ENCODE data around the gene SPATS2.

SPATS2 gene

DNA sequence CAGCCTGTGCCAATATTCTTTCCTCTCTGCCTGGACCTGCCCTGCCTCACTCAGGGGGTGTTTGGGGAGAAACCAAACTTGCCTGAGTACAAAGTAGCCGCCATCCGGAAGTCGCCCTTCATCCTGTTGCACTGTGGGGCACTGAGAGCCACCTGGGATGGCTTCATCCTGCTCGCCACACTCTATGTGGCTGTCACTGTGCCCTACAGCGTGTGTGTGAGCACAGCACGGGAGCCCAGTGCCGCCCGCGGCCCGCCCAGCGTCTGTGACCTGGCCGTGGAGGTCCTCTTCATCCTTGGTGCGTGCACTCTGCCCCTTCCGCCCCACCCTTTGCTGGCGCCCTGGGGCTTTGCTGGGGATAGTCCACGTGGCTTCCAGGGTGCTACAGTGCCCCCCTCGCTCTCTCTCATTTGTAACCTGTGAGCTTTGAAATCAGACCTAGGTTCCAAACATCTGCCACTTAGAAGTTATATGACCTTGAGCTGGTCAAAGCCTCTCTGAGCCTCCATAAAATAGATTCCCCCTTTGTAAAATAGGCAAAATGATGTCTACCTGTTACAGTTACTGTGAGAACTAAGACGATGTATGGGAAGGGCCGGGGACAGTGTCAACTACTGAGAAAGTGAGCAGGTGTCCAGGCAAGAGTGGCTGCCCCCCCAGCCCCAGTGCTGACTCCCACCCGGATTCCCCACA lies 176.1 kb downstream of the SPATS2 start:
- no peak for DNase-seq

DNA sequence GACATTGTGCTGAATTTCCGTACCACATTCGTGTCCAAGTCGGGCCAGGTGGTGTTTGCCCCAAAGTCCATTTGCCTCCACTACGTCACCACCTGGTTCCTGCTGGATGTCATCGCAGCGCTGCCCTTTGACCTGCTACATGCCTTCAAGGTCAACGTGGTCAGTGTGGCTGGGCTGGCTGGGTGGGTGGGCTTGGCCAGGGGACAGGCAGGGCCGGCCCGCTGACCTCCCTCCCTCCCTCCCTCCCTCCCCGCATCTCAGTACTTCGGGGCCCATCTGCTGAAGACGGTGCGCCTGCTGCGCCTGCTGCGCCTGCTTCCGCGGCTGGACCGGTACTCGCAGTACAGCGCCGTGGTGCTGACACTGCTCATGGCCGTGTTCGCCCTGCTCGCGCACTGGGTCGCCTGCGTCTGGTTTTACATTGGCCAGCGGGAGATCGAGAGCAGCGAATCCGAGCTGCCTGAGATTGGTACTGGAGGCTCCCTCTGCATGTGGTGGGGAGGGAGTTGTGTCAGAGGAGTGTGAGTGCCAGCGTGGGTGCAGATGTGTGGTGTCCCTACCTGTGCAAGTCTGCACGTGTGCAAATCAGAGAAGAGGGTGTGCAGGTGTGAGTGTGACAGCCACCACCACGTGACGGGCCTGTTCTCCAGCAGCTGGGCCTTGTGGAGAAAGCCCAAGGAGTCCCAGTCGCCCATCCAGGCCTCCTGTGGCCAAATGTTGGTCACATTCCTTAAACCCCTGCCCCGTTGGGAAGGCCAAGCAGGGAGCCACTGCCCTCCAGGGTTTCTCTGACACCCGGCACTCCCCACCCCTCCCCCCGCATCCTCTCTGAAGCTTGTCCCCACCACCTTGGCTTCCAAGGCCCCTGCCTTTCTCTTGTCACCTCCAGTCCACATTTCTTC lies 176.9 kb downstream of the SPATS2 start:
- DNase-seq = no peak

DNA sequence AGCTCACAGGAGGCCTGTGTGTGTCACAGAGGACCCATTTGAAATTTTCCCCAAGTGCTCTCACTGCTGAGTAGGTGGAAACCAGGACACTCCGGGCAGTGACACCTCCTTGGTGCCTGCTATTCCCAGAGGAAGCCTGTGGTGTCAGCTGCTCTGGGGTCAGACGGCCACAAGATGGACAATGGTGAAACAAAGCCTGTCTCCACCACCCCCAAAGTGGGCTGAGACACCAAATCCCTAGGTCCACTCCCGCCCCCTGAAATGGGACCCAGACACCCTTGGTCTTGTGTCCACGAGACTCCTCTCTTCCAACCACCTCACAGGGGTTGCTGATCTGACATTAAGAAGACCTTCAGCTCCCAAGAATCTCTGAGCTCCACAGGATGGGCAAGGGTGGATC lies 178.6 kb downstream of the SPATS2 start:
- DNase-seq = no peak

DNA sequence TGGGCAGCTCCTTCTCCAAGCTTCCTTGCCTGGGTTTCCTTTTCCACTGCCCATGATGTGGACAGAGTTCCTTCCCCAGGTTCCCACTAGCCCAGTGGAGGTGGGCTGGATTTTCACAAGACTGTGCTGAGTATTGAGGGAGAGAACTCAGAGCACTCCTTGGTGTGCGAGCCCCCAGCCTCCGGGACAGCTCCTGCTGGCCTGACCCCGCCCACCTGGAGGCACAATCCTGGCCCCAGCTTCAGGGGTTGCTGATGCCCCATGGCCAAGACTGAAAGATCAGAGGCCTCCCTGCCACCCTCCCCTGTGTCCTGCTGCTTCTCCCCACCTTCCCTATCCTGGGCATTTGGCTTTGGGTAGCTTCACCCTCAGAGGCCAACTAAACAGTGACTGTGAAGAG lies 179.2 kb downstream of the SPATS2 start:
- no peak for DNase-seq

DNA sequence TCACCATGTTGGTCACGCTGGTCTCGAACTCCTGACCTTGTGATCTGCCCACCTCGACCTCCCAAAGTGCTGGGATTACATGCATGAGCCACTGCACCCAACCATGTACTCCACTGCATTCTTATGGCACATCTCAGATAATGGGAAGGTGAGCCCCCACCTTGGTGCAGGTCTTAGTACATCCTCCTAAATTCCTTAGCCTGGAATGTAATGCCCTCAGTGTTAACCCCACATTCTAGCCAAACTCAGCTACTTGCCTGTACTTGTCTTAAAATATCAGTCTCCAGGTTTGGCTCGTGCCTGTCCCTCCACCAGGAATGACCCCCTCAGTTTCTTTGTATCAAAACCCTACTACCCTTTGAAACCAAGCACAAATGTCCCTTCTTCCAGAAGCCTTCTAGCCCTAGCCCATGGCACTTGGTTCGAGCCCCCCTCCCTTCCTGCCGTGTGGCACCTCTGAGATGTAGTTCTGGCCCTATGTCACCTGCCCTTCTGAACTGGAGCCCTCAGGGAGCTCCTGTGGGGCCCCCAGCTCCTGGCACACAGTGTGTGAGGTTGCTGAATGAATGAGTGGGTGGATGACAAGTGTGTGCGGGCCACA lies 179.9 kb downstream of the SPATS2 start:
- DNase-seq = no peak

DNA sequence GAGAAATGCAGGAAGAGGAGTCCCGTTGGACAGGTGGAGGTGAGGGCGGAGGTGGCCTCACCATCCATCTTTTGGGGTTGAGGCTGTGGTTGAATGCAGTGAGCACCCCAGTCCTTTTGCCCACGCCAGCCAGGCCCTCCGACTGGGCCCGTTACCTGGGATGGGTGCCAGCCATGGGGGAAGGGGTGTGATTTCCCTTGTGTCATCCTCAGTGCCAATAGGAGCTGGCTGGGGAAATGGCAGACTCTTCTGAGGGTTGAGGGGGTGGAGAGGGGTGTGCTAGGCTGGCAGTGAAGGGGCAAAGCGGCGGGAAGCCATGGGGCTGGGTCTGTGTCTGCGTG lies 181.2 kb downstream of the SPATS2 start:
- no peak for DNase-seq

DNA sequence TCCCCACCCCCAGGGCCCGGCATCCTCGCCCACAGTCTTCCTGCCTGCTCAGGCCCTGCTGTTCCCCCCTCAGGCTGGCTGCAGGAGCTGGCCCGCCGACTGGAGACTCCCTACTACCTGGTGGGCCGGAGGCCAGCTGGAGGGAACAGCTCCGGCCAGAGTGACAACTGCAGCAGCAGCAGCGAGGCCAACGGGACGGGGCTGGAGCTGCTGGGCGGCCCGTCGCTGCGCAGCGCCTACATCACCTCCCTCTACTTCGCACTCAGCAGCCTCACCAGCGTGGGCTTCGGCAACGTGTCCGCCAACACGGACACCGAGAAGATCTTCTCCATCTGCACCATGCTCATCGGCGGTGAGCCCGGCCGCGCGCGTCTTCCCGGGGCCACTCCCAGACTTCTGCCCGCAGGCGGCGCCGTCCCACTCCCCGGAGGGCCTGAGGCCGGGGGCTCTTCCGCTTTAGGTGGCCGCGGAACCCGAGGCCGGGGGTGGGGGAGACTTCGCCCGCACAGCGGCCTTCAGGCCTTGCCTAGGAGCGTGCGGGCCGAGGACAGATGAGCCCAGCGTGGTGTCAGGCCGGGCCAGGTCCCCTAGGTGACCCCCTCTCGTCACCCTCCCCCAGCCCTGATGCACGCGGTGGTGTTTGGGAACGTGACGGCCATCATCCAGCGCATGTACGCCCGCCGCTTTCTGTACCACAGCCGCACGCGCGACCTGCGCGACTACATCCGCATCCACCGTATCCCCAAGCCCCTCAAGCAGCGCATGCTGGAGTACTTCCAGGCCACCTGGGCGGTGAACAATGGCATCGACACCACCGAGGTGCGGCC lies 181.8 kb downstream of the SPATS2 start:
- DNase-seq = no peak

DNA sequence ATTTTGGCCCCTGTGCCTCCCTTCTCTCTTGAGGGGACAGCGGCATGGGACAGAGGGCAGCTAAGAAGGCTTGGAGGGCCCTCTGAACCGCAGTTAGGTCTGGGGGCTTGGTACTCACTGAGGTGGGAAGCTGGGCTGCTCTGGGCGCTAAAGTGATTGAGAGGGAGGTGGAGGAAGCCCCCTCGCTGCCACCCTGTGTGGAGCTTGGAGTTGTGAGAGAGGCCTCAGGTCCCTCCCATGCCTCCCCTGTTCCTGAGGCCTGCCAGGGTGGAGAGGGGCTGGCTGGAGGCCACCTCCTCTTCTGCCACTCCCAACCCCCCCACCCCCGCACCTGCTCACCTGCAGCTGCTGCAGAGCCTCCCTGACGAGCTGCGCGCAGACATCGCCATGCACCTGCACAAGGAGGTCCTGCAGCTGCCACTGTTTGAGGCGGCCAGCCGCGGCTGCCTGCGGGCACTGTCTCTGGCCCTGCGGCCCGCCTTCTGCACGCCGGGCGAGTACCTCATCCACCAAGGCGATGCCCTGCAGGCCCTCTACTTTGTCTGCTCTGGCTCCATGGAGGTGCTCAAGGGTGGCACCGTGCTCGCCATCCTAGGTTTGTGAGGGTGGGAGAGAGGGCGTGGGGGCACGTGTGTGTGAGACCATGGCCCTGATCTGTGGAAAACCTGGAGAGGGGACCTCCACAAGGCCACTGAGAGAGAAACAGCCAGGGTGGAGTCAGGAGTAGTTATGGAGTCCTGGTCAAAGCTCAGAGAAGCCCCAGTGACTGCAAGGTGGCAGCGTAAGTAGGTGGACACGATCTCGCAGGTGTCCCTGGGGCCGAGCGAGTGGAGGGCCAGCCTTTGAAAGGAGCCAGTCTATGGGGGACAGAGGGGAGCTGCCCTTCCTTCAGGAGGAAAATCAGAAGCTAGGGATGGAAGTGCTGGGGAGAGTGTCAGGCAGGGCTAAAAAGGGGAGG lies 182.8 kb downstream of the SPATS2 start:
- no peak for DNase-seq

DNA sequence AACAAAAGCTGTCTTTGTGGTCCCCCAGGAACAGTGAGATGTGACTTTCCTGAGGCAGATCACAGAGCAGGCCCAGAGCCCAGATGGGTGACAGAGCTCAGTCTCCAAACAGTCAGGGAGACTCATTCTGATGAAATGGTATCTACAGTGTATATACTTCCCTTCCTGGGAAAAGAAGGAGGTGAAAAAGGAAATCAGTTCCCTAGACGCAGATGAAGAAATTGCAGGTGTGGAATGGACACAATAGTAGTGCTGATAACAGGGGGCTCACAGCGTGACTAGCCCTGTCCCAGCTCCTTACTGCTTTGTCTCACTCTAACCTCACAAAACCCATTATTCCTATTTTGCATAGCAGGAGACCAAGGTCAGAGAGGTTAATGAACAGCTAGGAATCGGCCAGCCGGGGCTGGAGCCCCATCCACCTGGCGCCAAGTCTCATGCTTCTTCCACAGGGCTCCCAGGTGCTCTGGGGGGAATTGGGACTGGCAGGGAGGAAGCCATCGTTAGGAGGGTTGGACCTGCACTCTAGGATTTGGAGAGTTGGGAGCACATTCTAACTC lies 183.5 kb downstream of the SPATS2 start:
- DNase-seq = no peak

DNA sequence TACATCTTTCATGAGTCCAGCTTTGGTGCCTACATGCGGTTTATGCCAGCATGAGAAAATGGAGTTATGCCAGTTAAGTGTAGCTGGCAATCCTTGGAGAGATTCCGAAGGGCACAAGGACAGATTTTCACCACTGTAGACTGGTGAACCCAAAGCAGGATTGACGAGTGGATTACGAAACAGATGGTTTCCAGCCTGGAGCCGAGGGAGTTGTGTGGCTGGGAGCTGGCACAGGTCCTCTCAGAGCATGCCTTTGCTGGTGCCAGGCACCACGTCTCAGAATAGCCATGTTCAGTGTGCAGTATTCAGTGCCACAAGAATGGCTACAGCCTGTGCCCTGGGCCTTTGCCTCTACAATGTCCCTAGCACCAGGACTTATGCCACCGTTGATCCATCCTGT lies 184.8 kb downstream of the SPATS2 start:
- no peak for DNase-seq

DNA sequence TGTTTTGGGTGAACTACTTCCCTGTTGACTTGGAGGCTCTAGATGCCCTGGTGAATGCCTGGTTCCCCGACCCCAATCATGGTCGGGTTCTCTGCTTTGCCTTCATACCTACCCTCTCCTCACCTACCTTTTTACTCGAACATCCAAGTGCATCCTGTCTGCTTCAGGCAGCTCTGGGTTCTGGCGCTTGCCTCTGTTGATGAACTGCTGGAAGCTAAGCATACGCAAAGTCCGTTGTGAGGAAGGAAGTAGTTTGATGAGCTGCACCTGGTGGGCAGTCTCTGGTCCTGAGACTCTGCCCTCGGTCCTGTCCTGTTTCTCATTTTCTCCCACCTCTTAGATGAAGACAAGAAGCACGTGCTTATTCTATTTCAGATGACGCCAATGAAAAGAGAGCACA lies 185.2 kb downstream of the SPATS2 start:
- DNase-seq = no peak

DNA sequence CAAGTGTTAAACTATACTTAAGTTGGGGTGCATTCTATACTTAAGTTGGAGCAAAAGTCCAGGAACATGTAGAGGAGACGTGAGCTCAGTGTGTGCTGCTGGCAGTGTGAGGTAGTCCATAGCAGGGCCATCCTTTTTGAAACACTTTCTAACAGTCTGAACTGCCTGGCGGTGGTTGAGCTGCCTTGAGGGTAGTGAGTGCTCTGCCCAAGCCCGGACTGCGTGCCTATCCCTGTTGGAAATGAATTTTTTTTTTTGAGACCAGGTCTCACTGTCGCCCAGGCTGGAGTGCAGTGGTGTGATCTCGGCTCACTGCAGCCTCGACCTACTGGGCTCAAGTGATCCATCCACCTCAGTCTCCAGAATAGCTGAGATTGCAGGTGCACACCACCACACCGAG lies 185.6 kb downstream of the SPATS2 start:
- DNase-seq = no peak

DNA sequence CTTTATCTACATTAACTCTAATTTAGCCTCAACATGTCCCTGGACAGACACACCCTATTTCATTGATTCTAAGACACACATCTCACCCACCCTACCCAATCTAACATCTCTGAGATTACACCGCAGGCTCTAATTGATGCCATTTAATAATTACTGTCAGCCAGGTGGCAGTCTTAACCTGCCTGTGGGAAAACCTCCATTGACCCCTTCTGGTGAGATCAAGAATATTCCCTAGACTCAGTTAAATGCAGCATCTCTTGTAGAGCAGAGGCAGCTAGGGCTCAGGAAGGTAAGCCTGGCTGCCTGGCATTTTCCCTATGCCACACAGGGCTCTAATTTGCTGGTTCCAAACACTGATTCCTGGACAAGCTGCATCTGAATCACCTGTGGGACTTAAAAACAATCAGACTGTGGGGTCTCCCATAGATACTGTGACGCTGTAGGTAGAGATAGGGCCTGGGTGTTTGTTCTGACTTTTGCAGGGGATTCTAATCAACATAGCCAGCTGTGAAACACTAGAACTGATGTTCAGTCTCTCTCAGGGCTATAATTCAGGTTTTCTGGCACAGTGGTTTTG lies 186.3 kb downstream of the SPATS2 start:
- no peak for DNase-seq

DNA sequence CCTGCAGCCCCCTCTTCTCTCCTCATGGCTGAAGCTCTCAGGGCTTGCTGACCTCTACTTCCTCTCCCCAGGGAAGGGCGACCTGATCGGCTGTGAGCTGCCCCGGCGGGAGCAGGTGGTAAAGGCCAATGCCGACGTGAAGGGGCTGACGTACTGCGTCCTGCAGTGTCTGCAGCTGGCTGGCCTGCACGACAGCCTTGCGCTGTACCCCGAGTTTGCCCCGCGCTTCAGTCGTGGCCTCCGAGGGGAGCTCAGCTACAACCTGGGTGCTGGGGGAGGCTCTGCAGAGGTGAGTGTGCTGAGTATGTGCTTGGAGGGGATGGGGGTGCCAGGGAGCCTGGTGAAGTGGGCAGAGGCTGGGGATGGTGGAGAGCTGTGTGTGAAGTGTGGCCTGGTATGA lies 187.0 kb downstream of the SPATS2 start:
- no peak for DNase-seq

DNA sequence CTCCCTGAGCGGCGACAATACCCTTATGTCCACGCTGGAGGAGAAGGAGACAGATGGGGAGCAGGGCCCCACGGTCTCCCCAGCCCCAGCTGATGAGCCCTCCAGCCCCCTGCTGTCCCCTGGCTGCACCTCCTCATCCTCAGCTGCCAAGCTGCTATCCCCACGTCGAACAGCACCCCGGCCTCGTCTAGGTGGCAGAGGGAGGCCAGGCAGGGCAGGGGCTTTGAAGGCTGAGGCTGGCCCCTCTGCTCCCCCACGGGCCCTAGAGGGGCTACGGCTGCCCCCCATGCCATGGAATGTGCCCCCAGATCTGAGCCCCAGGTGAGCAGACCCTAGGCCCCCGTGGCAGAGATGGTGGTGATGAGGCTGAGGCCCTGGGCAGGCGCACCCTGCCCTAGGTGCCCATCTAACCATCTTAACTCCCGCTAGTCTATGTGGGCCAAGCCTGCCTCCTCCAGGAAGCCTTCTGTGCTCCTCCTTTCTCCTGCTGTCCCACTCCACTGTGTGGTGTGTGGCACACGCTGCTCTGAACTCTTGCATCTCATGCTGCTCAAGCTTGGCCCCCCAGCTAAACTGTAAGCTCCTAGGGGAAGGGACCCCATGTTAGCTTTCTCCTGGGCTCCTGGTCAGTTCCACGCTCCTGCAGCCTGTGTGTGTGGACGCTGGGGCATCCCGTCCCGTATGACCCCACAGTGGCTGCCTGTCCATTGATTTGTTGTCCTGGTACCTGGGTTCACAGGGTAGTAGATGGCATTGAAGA lies 188.5 kb downstream of the SPATS2 start:
- no peak for DNase-seq

DNA sequence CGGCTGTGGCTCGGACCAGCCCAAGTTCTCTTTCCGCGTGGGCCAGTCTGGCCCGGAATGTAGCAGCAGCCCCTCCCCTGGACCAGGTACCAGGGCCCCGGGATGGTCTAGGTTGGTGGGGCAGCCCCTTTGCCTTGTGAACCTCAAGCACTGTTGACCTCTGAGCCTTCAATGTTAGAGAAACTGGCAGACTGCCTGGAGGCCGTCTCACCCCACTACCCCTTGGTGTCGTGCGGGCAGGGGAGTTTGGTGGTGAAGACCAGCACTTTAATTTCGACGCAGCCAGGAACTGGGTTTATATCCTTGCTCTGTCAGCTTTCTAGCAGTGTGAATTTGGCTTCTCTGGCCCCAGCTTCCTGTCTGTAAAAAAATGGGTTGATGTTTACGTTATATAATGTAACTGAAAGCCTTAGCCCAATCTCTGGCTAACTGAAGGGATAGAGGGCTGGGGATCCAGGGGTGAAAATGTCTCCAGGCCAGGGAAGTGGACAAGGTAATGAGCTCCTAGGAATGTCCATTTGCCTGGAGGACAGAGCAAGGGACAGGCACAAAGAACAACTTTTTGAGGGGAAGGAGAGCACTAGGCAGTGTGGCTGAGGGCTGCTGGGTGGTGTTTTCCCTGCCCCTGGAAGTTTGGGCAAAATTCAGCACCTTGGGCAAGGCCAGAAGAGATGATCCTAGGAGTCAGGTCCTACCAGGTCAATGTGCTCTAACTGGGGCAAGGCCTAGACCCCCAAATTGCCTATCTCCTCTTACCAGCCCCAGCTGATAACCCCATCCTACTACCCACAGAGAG lies 189.3 kb downstream of the SPATS2 start:
- DNase-seq = no peak

DNA sequence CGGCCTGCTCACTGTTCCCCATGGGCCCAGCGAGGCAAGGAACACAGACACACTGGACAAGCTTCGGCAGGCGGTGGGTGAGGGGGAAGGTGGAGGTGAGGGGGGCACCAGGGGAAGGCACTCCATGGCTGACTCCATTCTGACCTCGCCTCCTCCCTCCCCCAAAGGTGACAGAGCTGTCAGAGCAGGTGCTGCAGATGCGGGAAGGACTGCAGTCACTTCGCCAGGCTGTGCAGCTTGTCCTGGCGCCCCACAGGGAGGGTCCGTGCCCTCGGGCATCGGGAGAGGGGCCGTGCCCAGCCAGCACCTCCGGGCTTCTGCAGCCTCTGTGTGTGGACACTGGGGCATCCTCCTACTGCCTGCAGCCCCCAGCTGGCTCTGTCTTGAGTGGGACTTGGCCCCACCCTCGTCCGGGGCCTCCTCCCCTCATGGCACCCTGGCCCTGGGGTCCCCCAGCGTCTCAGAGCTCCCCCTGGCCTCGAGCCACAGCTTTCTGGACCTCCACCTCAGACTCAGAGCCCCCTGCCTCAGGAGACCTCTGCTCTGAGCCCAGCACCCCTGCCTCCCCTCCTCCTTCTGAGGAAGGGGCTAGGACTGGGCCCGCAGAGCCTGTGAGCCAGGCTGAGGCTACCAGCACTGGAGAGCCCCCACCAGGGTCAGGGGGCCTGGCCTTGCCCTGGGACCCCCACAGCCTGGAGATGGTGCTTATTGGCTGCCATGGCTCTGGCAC lies 190.1 kb downstream of the SPATS2 start:
- DNase-seq = no peak

DNA sequence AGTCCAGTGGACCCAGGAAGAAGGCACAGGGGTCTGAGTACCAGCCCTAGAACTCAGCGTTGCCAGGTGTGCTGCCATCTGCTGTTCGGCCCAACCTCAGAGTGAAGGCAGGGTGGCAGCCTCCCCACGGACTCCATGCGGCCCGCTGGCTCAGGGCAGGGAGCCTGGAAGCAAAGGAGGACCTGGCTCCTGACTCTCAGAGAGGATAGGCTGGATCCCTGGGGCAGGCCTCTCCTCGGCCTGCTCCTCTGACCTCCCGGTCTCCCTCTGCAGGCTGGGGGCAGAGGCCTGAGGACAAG lies 190.6 kb downstream of the SPATS2 start:
- no peak for DNase-seq

DNA sequence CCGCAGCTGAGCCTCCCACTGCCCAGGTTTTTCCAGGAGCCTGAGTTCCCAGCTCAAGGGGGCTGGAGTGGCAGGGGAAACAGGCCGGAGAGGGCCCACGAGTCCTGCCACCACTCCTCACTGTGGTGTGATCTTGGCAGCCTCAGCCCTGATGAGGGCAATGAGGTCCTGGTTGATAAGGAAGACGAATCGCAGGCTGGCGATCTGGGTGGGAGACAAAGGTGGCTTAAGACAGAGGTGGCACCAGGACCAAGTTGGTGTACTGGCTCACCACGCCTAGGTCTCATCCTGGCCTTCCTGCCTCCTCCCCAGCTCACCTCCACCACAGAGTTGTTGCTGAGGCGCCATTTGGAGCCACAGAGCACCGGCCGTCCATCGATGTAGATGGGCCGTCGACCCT lies 191.3 kb downstream of the SPATS2 start:
- no peak for DNase-seq

Measured in stimulated activated naive CD4-positive, alpha-beta T cell treated with Interleukin-2 at 50 U/mL for 16 hours (primary cell).